Measurements from ENCODE around the gene ADAR. TPM values are rescaled to one million over a fixed set of nuclear protein-coding genes. Genes with fewer than 3 reads are reported as not detected.

Gene ADAR
- total and polyA plus RNA-seq, 2 of the 8 experiments (the other 6 are each of a cell fraction or from before 2014, with no cell fraction given), result 125 to 242 TPM

DNA sequence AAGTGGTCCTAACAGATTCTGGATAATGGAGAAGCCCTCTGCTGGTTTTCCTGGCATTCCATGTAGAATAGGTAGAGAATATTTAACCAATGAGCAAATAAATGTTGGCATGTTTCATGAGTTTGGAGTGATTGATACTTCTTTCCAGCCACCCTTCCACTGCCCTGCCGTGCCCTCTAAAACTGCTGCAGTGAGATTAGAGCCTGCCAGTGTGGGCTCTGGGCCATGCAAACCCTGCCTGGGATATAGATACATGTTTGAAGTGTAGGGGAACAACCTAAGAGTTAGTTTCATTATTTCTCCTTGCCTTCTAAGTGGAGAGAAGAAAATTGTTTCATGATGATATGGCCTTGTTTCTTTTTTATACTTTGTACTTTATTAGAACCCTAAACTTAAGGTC, 60.0 kb downstream of the ADAR start:
- 93% methylated on average over 1 of the region's 1 CpG; no CpG with 5 or more reads in 1 of the 2 experiments for WGBS, 2 experiments (ENCODE audit: extremely low coverage in 1 of 2, insufficient coverage in 1 of 2, insufficient read length in 1 of 2, insufficient replicate concordance in 2 of 2, low coverage in 1 of 2, low lambda C conversion rate in 2 of 2, missing lambda C conversion rate in 1 of 2)
- H3K79me2 ChIP-seq (ENCODE audit: control insufficient read depth in 1 of 2, insufficient read depth in 2 of 2, low read length in 2 of 2), result no peaks in the 10 kb centered on the region
- no peak overlapping the region for H3K4me3 ChIP-seq (ENCODE audit: extremely low read depth in 1 of 4, insufficient read depth in 2 of 4, low read depth in 3 of 4, low read length in 4 of 4)
- no peak overlapping the region for H2BK12ac ChIP-seq (ENCODE audit: low read depth, low read length)
- TF ChIP-seq NRF1 (IDR thresholded peaks at IDR 0.05; ENCODE audit: low read depth, low read length) (no peak), SP1 (IDR thresholded peaks at IDR 0.05; ENCODE audit: low read depth, low read length) (no peak)
- FAIRE-seq (no peak), DNase-seq (ENCODE audit: low read depth in 1 of 2, low spot score in 2 of 2) (no peak)
- H3K4ac ChIP-seq (replicated peaks; ENCODE audit: insufficient read length, low read depth, low read length), result no peak overlapping the region
- no peak overlapping the region for H3K23ac ChIP-seq (ENCODE audit: insufficient read length)
- H3K56ac ChIP-seq (replicated peaks; ENCODE audit: insufficient read length, low read depth, low read length), result no peak overlapping the region
- H3K23me2 ChIP-seq (ENCODE audit: low read depth, low read length), result no peaks in the 10 kb centered on the region
- H3K9me3 ChIP-seq (ENCODE audit: insufficient read depth in 2 of 2, low read depth in 1 of 2, low read length in 1 of 2), result no peaks in the 10 kb centered on the region
- no peak overlapping the region for H3K9ac ChIP-seq (replicated peaks in 1 of 4; ENCODE audit: extremely low read depth in 1 of 4, low read depth in 3 of 4, low read length in 3 of 4)
- no peak overlapping the region for H2BK15ac ChIP-seq (ENCODE audit: low read length)
- H4K5ac ChIP-seq (ENCODE audit: insufficient read length, low read depth, low read length), result no peak overlapping the region
- no peaks in the 10 kb centered on the region for H3K27me3 ChIP-seq (replicated peaks in 1 of 4; ENCODE audit: control insufficient read depth in 3 of 4, extremely low read depth in 1 of 4, insufficient read depth in 3 of 4, low read length in 3 of 4)
- POLR2A ChIA-PET (ENCODE audit: partially characterized antibody), result no interaction called here
- H3K4me2 ChIP-seq (ENCODE audit: insufficient read depth in 1 of 2, low read depth in 2 of 2, low read length in 2 of 2), result no peak overlapping the region
- CTCF ChIA-PET (ENCODE audit: partially characterized antibody), result interaction anchor here (1.7 to 5.7 kb wide), 3 partner anchors 13 to 67 kb away, joined by 7 to 117 read pairs (median 25); no protein-coding TSS in a partner anchor
- H4K20me1 ChIP-seq (replicated peaks in 1 of 2; ENCODE audit: control insufficient read depth in 1 of 2, insufficient read depth in 2 of 2, low read length in 2 of 2), result peaks cover 2 to 14% of the 10 kb centered on the region in 2 experiments
- H3K14ac ChIP-seq (ENCODE audit: insufficient read length), result no peak overlapping the region
- no peaks in the 10 kb centered on the region; the same call in 1 of the 2 replicates for H3K79me1 ChIP-seq (ENCODE audit: low read depth, low read length)
- H3K36me3 ChIP-seq (ENCODE audit: control insufficient read depth in 2 of 4, insufficient read depth in 4 of 4, low read length in 3 of 4), result peaks cover 22 to 45% (median 31%) of the 10 kb centered on the region in 4 experiments
- H2BK5ac ChIP-seq (ENCODE audit: low read depth, low read length), result no peak overlapping the region
- H3K18ac ChIP-seq (ENCODE audit: extremely low read depth, low read length), result no peak overlapping the region
- H3K4me1 ChIP-seq (replicated peaks in 1 of 4; ENCODE audit: control insufficient read depth in 3 of 4, insufficient read depth in 4 of 4, low read length in 3 of 4), result no peaks in the 10 kb centered on the region
- no peak overlapping the region for H4K8ac ChIP-seq (ENCODE audit: extremely low read depth, insufficient read depth, low read length)
- no peak overlapping the region for H2AFZ ChIP-seq (ENCODE audit: low read length)
- H4K91ac ChIP-seq (replicated peaks; ENCODE audit: insufficient read length, low read length), result no peak overlapping the region
- no peak overlapping the region for H3K27ac ChIP-seq (ENCODE audit: low read depth, low read length)
- H2BK120ac ChIP-seq (replicated peaks; ENCODE audit: low read depth, low read length), result no peak overlapping the region
- no peak overlapping the region for H2BK20ac ChIP-seq (ENCODE audit: low read length)
- H2AK5ac ChIP-seq (ENCODE audit: low read depth, low read length), result no peak overlapping the region
